Activated CD4-positive, CD25-positive, alpha-beta regulatory T cell treated with anti-CD3 and anti-CD28 coated beads, Interleukin-2, amount 50 U/mL, for 16 hours (primary cell): ENCODE data around the gene PAX2.

Experiments
- DNase-seq: peaks from one replicate; pipeline ENCODE4 v3.0.0-alpha.2; 2020; ENCODE audit warnings: low read depth, low spot score

PAX2 gene

DNA sequence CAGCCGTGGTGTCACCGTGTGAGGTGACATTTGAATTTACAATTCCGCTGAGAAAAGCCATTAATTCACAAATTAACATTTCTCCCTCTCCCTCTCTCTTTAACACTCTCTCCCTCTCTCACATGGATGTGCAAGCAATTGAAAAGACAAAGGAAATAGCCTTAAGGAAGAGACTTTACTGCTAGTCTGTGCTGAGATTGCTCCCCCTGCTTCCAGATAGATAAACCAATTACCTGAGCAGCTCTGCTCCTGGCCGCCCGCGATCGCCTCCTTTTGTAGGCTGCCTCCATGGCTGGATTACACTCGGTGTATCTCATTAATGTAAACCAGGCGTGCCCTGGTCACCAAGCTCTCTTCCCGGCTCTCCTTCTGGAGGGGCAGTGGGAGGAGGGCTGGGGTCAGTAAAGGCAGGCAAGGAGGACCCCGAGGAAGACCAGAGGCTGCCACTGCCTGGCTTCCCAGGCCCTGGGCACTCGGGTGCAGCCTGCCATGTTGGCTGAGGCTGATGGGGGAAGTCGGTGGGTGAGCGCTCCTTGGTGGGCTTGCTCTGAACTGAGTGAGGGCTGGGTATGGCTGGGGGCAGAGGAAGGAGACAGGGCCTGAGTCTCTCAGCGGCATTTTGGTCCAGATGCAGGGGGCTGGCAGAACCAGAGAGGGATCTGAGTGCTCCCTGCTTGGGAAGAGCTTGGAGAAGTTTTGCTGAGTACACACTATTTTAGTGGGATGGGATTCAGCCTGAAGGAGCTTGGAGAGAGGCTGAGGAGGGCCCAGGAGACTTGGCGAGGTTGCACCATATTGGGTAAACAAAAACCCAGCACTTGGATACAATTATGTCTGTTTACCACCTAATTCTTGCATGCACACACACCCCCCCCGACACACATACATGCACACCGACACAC, 42.9 kb downstream of the PAX2 start:
- no peak for DNase-seq

GRCh38 chr10:100790761-100791208, 45.4 kb downstream of the PAX2 start:
- no peak for DNase-seq

DNA sequence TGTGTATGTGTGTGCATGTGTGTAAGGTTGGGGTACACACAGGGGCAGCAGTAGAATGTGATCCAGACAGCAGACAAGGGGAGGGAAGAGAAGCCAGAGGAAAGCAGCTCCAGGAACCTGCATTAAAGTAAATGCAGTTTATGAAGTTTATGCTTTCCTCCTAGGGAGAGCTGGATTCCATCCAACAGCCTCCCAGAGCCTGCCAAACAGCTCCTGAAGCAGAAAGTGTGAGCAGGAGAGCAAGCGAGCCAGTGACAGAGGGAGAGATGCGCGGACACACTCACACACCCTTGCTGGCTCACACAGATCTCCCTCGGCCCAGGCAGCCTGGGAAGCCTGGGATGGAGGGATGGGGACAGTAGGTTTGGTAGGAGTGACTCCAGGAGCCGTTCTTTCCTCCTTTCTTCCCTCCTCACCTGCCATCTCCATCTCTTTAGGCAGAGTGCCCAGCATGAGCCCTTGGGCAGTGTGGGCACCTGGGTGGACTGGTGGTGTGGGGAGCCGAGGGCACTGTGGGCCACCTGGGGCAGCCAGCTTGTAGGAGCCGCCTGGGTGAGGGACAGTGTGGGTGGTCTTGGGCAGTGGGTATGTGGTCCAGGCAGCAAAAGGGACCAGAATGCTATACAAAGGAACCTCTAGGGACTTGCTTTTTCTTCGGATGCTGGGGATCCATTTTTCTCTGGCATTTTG, 46.1 kb downstream of the PAX2 start:
- no peak for DNase-seq

- DNase-seq = no peak
These were observed 47.2 kb downstream of the PAX2 start for GRCh38 chr10:100792574-100792973.

DNA sequence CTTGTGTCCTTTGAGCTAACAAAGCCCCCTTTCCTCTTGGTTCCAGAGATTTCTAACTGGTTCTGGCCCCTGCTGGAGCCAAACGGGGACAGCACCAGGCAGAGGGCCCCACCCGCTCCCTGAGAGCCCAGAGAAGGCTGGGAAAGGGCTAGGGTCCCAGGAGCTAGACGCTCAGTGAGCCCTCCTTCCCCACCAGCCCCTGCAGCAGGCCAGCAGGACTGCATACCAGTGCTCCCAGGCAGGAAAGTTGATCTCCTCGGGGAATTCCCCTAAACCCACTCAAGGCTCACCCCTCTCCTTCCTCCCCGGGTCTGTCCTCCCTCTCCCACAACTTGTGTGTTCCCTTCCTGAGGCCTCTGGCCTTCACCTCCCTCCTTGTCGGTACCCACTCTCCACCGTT, 47.7 kb downstream of the PAX2 start:
- DNase-seq = no peak

DNA sequence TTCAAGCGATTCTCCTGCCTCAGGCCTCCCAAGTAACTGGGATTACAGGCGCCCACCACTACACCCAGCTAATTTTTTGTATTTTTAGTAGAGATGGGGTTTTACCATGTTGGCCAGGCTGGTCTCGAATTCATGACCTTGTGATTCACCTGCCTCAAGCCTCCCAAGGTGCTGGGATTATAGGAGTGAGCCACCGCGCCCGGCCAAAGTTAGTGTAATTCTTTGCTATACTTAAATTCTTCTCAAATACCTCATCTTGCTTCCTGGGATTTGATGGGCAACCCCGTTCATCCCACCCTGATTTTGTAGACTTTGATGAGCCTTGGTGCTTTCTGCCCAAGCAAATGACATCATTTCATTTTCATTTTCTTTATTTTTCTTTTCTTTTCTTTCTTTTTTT, 54.5 kb downstream of the PAX2 start:
- no peak for DNase-seq

DNA sequence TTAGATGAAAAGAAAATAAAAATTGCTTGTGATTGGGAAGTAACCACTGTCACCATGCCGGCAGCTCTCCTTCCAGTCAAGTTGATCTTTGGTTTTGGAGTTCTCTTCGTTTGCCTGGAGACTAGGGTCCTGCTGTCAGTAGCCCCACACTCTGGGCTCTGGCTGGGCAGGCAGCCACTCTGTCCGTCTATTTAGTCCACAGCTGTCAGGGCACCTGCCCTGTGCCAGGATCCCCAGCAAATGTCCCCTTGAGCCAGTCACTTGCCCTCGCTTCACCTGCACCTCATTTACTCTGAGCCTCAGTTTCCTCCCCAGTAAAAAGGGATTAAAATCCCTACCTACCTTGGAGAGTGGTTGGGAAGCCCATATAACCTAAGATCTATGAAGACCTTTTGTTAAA, 55.5 kb downstream of the PAX2 start:
- DNase-seq = no peak

GRCh38 chr10:100802196-100802595, 56.8 kb downstream of the PAX2 start:
- DNase-seq = no peak

GRCh38 chr10:100802607-100803006, 57.2 kb downstream of the PAX2 start:
- DNase-seq = no peak

GRCh38 chr10:100803492-100803891, 58.1 kb downstream of the PAX2 start:
- DNase-seq = no peak

DNA sequence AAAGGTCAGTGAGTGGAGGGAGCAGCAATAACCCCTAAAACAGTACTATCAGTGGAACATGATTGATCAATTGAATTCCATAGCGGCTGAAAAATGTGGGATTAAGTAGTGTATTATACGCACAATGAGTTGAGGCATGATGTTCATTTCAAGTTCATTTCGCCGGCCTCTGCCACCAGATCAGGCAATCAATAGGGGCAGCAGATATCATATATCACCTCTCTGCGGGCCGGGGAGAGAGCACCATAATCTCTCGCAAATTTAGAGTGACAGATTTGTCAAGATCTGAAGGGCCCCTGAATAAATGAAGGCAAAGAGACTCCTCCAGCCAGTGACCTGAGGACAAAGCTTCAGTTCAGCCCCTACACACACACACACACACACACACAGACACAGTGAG, 58.5 kb downstream of the PAX2 start:
- no peak for DNase-seq

GRCh38 chr10:100805543-100806355, 60.4 kb downstream of the PAX2 start:
- no peak for DNase-seq

- DNase-seq = no peak
These were observed 60.9 kb downstream of the PAX2 start for GRCh38 chr10:100806356-100806645.

DNA sequence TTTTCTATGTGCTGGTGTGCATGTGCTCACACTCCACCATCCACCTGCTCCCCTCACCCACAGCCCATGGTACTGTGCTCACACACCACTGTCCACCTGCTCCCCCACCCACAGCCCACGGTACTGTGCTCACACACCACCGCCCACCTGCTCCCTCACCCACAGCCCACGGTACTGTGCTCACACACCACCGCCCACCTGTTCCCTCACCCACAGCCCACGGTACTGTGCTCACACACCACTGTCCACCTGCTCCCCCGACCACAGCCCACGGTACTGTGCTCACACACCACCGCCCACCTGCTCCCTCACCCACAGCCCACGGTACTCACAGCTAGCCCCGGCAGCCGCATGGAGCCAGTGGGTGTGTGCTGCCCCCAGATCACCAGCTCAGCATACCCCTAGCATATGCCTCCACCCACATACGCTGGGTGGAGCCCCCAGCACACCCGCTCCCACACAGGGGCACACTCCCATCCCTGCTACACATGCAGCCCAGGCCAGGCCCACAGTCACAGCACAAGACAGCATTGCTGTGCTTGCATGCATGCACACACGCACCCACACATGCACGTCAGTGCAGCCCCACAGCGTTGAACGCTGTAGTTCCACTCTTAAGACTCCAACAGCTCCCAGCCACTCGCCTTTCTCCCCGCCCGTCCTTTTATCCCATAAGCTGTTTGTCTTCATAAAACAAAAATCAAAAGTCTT, 62.0 kb downstream of the PAX2 start:
- DNase-seq = no peak

- no peak for DNase-seq
These were observed 63.5 kb downstream of the PAX2 start for GRCh38 chr10:100808876-100809275.

DNA sequence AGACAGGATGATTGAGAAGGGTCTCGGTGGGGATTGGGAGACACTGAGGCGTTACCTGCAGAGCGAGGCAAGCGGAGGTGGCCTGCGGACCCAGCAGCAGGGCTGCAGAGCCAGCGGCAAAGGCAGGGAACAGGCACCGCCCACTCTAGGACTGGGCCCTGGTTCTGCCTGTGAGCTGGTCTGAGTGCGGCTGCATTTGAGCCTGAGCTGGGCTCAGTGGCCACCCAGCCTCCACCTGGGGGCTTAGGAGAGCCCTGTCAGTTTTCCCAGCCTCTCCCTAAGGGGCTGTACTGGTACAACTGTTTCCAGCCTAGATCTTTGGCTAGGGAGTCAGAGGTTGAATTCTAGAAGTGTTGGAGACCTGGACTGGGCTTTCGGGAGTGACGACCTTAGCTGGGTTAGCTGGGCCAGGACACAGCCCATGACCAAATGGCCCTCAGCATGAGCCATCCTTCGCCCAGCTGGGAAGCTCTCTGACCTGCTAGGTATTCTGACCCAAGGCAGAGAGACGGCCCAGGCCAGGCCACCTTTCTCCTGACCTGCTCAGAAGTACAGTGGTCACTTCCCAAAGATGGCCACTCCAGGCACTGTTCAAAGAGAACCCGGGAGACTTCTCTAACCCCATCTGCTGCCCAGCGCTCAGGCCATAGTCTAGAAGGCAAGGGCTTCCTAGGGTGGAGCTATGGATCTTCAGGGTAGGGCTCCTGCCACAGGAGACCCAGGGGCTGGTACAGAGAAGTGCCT, 64.9 kb downstream of the PAX2 start:
- no peak for DNase-seq

DNA sequence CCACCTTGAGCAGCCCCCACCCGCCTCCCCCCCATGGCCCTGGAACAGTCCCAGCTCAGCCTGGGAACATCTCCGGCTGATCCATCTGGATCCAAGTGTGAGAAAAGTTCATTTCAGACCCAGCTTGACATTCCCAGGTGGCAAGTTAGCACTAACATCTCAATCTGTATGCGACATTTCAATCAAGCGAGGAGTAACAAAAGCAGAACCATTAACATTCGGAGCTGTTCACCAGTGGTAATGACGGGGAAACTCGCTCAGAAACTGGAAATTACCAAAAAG, 65.4 kb downstream of the PAX2 start:
- DNase-seq = no peak

- no peak for DNase-seq
These were observed 65.9 kb downstream of the PAX2 start for GRCh38 chr10:100811261-100811660.

GRCh38 chr10:100811752-100812750, 66.7 kb downstream of the PAX2 start:
- DNase-seq = no peak

DNA sequence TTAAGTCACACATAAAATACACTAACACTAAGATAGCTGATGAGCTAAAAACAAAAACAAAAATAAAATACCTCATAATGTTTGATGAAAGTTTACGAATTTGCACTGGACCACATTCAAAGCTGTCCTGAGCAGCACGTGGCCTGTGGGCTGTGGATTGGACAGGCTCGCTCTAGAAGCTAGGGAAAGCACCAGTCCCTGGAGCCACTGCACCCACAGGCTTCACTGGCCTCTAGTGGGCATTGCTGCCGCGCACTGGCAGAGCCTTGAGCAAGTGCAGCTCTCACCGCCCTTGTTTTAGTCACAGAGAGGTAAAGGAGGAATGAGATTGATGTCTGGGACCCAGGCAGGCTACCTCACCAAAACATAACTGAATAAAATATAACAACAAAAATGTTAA, 67.6 kb downstream of the PAX2 start:
- no peak for DNase-seq
